Tibial nerve (tissue), 4 donors: ENCODE results near the gene CENPX. TPM values are rescaled to one million over a fixed set of nuclear protein-coding genes. Genes with fewer than 3 reads are reported as not detected.

Experiments
- DNase-seq, 2 donors: peaks; one replicate each; pipeline ENCODE4 v3.0.0-alpha.2; 2019; ENCODE audit warnings: low spot score in 2 of 2
- H3K27ac ChIP-seq, 4 donors: fragments of 200-600 bp; sonication (generic) in 3 of 4; one replicate each; pipeline ENCODE4 v1.5.1; 2017 to 2019; ENCODE audit warnings: mild to moderate bottlenecking in 1 of 4
- H3K27me3 ChIP-seq, 2 donors: fragments of 200-600 bp; sonication (generic) in 1 of 2; one replicate each; pipeline versions ENCODE4 v1.5.1 to v1.6.0; 2017 to 2019
- H3K36me3 ChIP-seq, 3 donors: fragments of 200-600 bp; sonication (generic); one replicate each; pipeline ENCODE4 v1.5.1; 2018 to 2019
- H3K4me1 ChIP-seq, 4 donors: fragments of 200-600 bp; sonication (generic) in 3 of 4; one replicate each; pipeline ENCODE4 v1.5.1; 2017 to 2019
- H3K4me3 ChIP-seq, 4 donors: fragments of 200-600 bp; sonication (generic) in 3 of 4; one replicate each; pipeline ENCODE4 v1.5.1; 2017 to 2019; ENCODE audit warnings: mild to moderate bottlenecking in 1 of 4, moderate library complexity in 1 of 4
- H3K9me3 ChIP-seq, 4 donors: fragments of 200-600 bp; sonication (generic) in 3 of 4; one replicate each; pipeline ENCODE4 v1.5.1; 2017 to 2019
- EP300 ChIP-seq, 2 donors: sonication (generic); formaldehyde crosslinking; IDR thresholded peaks; one replicate each; pipeline ENCODE4 v1.6.1; 2017; ENCODE audit warnings: antibody characterized with exemption in 2 of 2, mild to moderate bottlenecking in 1 of 2
- POLR2A ChIP-seq, 2 donors: fragments of 450-650 bp; IDR thresholded peaks; one replicate each; pipeline ENCODE4 v1.6.1; 2017; ENCODE audit warnings: antibody characterized with exemption in 2 of 2, mild to moderate bottlenecking in 2 of 2, moderate library complexity in 2 of 2
- WGBS, 2 donors: methylation state at CpG; one replicate each; pipeline ENCODE4 v1.1.5; 2018; 5-methylcytosine and 5-hydroxymethylcytosine counted together
- total RNA-seq, 4 donors: library from RNA; depleted of rRNA; stranded (reverse); fragments of >200 nt; gene quantifications; one replicate each; pipeline ENCODE4 v1.1.0, GENCODE V29; 2016
- TF ChIP-seq, protein P1 (sequence below), 5 experiments: fragments of 200-600 bp in 3 of 5; fragments of 450-650 bp in 2 of 5; sonication (generic) in 3 of 5; IDR thresholded peaks; one replicate each; pipeline ENCODE4 v1.5.1; 2016 to 2019; ENCODE audit warnings: antibody characterized with exemption in 5 of 5, mild to moderate bottlenecking in 3 of 5, moderate library complexity in 2 of 5

CENPX gene
- total RNA-seq, 4 donors from 2014 or later = 69.9 to 143 (median 78.0) TPM

DNA sequence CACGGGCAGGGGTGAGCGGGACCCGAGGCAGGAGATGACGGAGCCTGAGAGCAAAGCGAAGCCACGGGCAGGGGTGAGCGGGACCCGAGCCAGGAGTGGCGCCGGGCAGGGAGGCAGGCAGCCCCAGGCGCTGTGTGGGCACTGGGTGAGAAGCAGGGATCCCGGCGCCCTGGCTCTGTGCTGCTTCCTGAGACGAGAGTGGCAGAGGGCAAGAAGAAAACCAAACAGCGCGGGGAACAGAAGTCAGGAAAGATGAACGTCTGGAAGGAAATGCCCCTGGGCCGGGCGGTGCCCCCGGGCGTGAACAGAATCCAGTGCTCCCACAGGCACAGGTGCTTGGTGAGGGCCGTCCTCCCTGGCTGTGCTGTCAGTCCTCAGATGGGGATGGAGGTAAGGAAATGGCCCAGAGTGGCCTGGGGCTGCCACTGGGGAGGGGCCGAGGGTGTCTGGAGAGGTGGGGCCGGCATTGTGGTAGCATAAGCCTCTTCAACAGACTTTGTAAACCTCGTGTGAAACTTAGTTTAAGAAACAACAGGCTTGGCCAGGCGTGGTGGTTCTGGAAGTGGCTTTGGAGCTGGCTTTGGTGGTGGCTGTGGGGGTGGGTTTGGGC lies 35.4 kb downstream of the CENPX start:
- no peaks in the 10 kb centered on the region for H3K27me3 ChIP-seq
- no peak overlapping the region for H3K27ac ChIP-seq
- WGBS, 2 donors = 87 to 92% methylated on average over 26 of the region's 26 CpGs
- H3K36me3 ChIP-seq = peaks cover 0 to 70% (median 0%) of the 10 kb centered on the region in 3 donors
- DNase-seq = no peak
- TF ChIP-seq, protein P1, sequence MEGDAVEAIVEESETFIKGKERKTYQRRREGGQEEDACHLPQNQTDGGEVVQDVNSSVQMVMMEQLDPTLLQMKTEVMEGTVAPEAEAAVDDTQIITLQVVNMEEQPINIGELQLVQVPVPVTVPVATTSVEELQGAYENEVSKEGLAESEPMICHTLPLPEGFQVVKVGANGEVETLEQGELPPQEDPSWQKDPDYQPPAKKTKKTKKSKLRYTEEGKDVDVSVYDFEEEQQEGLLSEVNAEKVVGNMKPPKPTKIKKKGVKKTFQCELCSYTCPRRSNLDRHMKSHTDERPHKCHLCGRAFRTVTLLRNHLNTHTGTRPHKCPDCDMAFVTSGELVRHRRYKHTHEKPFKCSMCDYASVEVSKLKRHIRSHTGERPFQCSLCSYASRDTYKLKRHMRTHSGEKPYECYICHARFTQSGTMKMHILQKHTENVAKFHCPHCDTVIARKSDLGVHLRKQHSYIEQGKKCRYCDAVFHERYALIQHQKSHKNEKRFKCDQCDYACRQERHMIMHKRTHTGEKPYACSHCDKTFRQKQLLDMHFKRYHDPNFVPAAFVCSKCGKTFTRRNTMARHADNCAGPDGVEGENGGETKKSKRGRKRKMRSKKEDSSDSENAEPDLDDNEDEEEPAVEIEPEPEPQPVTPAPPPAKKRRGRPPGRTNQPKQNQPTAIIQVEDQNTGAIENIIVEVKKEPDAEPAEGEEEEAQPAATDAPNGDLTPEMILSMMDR (IDR thresholded peaks at IDR 0.05) = no peak
- TF ChIP-seq EP300 (IDR thresholded peaks at IDR 0.05) (no peak), POLR2A (IDR thresholded peaks at IDR 0.05) (no peak)
- peaks cover 0 to 16% (median 10%) of the 10 kb centered on the region in 4 donors for H3K4me1 ChIP-seq
- H3K9me3 ChIP-seq = no peaks in the 10 kb centered on the region
- H3K4me3 ChIP-seq = no peak overlapping the region

DNA sequence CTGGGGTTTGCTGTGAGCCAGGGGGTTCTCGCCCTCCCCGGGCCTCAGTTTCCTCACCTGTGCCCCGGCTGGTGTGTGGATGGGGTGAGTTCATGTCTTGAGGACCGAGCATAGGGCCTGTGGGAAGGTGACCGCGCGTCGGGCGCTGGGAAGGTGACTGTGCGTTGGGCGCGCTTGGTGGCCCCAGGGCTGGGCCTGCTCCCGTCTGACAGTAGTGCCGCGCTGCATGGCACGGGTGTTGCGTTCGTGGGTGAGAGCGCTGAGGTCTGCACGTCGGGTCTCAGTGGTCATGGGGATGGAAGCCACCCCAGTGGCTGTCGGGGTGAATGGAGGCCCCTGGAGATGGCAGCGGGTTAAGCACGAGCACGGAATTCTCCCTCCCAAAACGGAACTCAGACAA lies 36.1 kb downstream of the CENPX start:
- Histone ChIP-seq H3K36me3 (peaks cover 0 to 76% (median 0%) of the 10 kb centered on the region in 3 donors), H3K4me1 (peaks cover 0 to 9% (median 6%) of the 10 kb centered on the region in 4 donors), H3K27me3 (no peaks in the 10 kb centered on the region), H3K9me3 (no peaks in the 10 kb centered on the region), H3K4me3 (no peak overlapping the region), H3K27ac (no peak overlapping the region)
- TF ChIP-seq, protein P1 (IDR thresholded peaks at IDR 0.05) = no peak
- no peak for TF ChIP-seq EP300 (IDR thresholded peaks at IDR 0.05)
- TF ChIP-seq POLR2A (IDR thresholded peaks at IDR 0.05) = no peak
- no peak for DNase-seq
- 94 to 95% methylated on average over 26 of the region's 26 CpGs for WGBS, 2 donors

GRCh38 chr17:81984773-81985410 lies 37.8 kb downstream of the CENPX start:
- no peak overlapping the region for H3K4me3 ChIP-seq
- H3K27ac ChIP-seq = no peak overlapping the region
- H3K4me1 ChIP-seq = no peaks in the 10 kb centered on the region
- H3K36me3 ChIP-seq = peaks cover 0 to 86% (median 0%) of the 10 kb centered on the region in 3 donors
- no peaks in the 10 kb centered on the region for H3K9me3 ChIP-seq
- H3K27me3 ChIP-seq = no peaks in the 10 kb centered on the region
- 85 to 91% methylated on average over 21 of the region's 21 CpGs for WGBS, 2 donors
- TF ChIP-seq, protein P1 (IDR thresholded peaks at IDR 0.05) = no peak
- TF ChIP-seq POLR2A (IDR thresholded peaks at IDR 0.05) = no peak
- TF ChIP-seq EP300 (IDR thresholded peaks at IDR 0.05) = no peak
- no peak for DNase-seq

DNA sequence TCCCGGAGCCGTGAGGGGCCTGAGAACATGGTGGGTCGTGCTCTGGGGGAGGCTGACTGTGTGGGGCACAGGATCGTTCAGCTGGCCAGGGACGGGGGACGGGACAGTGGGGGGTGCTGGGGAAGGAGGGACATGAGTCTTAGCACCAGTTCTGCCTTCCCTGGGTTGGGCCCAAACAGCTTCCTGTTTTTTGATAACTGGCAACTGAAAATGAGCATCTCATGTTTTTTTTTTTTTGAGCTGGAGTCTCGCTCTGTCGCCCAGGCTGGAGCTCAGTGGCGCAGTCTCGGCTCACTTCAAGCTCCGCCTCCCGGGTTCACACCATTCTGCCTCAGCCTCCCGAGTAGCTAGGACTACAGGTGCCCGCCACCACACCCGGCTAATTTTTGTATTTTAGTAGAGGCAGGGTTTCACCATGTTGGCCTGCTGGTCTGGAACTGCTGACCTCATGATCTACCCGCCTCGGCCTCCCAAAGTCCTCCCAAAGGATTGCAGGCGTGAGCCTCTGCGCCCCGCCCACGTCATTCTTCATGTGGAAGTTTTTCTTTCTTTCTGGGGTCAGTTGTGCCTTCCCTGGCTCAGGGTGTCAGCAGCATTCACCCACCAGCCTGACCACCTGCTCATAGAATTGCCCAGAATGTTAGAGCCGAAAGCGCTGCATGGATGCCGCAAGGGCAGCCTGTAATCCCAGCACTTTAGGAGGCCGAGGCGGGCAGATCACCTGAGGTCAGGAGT lies 38.9 kb downstream of the CENPX start:
- Histone ChIP-seq H3K9me3 (no peaks in the 10 kb centered on the region), H3K27ac (no peak overlapping the region), H3K4me3 (no peak overlapping the region), H3K36me3 (peaks cover 0 to 84% (median 0%) of the 10 kb centered on the region in 3 donors), H3K27me3 (no peaks in the 10 kb centered on the region), H3K4me1 (peaks cover 0 to 6% (median 4%) of the 10 kb centered on the region in 4 donors)
- TF ChIP-seq POLR2A (IDR thresholded peaks at IDR 0.05) (no peak), EP300 (IDR thresholded peaks at IDR 0.05) (no peak)
- TF ChIP-seq, protein P1 (IDR thresholded peaks at IDR 0.05) = no peak
- WGBS, 2 donors = 90 to 94% methylated on average over 26 of the region's 26 CpGs
- no peak for DNase-seq
